Measurements from ENCODE around the gene MAGOH.

MAGOH gene

GRCh38 chr1:53241828-53242227, 3.5 kb upstream of the MAGOH start:
- Histone ChIP-seq H3K4me3 (ENCODE audit: insufficient read depth, low read depth, low read length, poor library complexity, severe bottlenecking) (no peak overlapping the region), H3K4me1 (ENCODE audit: control insufficient read depth, insufficient read depth, low read length, poor library complexity, severe bottlenecking) (peaks cover 18% of the 10 kb centered on the region), H3K36me3 (ENCODE audit: control insufficient read depth, insufficient read depth, low read length) (no peaks in the 10 kb centered on the region), H3K27ac (ENCODE audit: insufficient read depth, low read length, poor library complexity, severe bottlenecking) (no peak overlapping the region), H3K9me3 (ENCODE audit: control insufficient read depth, low read length) (no peaks in the 10 kb centered on the region), H3K27me3 (replicated peaks; ENCODE audit: control insufficient read depth, insufficient read depth, low read length, poor library complexity, severe bottlenecking) (no peaks in the 10 kb centered on the region)
- DNase-seq: no peak

GRCh38 chr1:53237638-53238037, 680 bp downstream of the MAGOH start:
- Histone ChIP-seq H3K4me3 (ENCODE audit: insufficient read depth, low read depth, low read length, poor library complexity, severe bottlenecking) (peak overlapping the region; percentile 93), H3K27me3 (replicated peaks; ENCODE audit: control insufficient read depth, insufficient read depth, low read length, poor library complexity, severe bottlenecking) (no peaks in the 10 kb centered on the region), H3K27ac (ENCODE audit: insufficient read depth, low read length, poor library complexity, severe bottlenecking) (peak overlapping the region; percentile 80), H3K36me3 (ENCODE audit: control insufficient read depth, insufficient read depth, low read length) (peaks cover 32% of the 10 kb centered on the region), H3K9me3 (ENCODE audit: control insufficient read depth, low read length) (no peaks in the 10 kb centered on the region), H3K4me1 (ENCODE audit: control insufficient read depth, insufficient read depth, low read length, poor library complexity, severe bottlenecking) (peaks cover 18% of the 10 kb centered on the region)
- no peak for DNase-seq

GRCh38 chr1:53220962-53221286, 17.4 kb downstream of the MAGOH start:
- peaks cover 11% of the 10 kb centered on the region for H3K4me1 ChIP-seq (ENCODE audit: control insufficient read depth, insufficient read depth, low read length, poor library complexity, severe bottlenecking)
- H3K27me3 ChIP-seq (replicated peaks; ENCODE audit: control insufficient read depth, insufficient read depth, low read length, poor library complexity, severe bottlenecking): no peaks in the 10 kb centered on the region
- H3K36me3 ChIP-seq (ENCODE audit: control insufficient read depth, insufficient read depth, low read length): peaks cover 16% of the 10 kb centered on the region
- H3K27ac ChIP-seq (ENCODE audit: insufficient read depth, low read length, poor library complexity, severe bottlenecking): peak overlapping the region; percentile 90
- H3K9me3 ChIP-seq (ENCODE audit: control insufficient read depth, low read length): no peaks in the 10 kb centered on the region
- peak overlapping the region; percentile 82 for H3K4me3 ChIP-seq (ENCODE audit: insufficient read depth, low read depth, low read length, poor library complexity, severe bottlenecking)
- no peak for DNase-seq

GRCh38 chr1:53220171-53220961, 18.0 kb downstream of the MAGOH start, which contains the start of gene CZIB:
CZIB (minus strand) TSS chr1:53220634; CDS start chr1:53220575, 59 bp downstream.
- Histone ChIP-seq H3K4me3 (ENCODE audit: insufficient read depth, low read depth, low read length, poor library complexity, severe bottlenecking) (peak within 1 kb of the TSS; percentile 82), H3K27me3 (replicated peaks; ENCODE audit: control insufficient read depth, insufficient read depth, low read length, poor library complexity, severe bottlenecking) (no peaks in the 10 kb centered on the region), H3K36me3 (ENCODE audit: control insufficient read depth, insufficient read depth, low read length) (peaks cover 19% of the 10 kb centered on the region), H3K4me1 (ENCODE audit: control insufficient read depth, insufficient read depth, low read length, poor library complexity, severe bottlenecking) (peaks cover 11% of the 10 kb centered on the region), H3K27ac (ENCODE audit: insufficient read depth, low read length, poor library complexity, severe bottlenecking) (peak within 1 kb of the TSS; percentile 90), H3K9me3 (ENCODE audit: control insufficient read depth, low read length) (no peaks in the 10 kb centered on the region)
- DNase-seq: peak; percentile 77 to 84 (median 82)

GRCh38 chr1:53219711-53220110, 18.6 kb downstream of the MAGOH start:
- H3K9me3 ChIP-seq (ENCODE audit: control insufficient read depth, low read length): no peaks in the 10 kb centered on the region
- DNase-seq: no peak

GRCh38 chr1:53218201-53218600, 20.1 kb downstream of the MAGOH start:
- no peak for DNase-seq
- H3K4me3 ChIP-seq (ENCODE audit: insufficient read depth, low read depth, low read length, poor library complexity, severe bottlenecking): no peak overlapping the region
- no peaks in the 10 kb centered on the region for H3K27me3 ChIP-seq (replicated peaks; ENCODE audit: control insufficient read depth, insufficient read depth, low read length, poor library complexity, severe bottlenecking)
- H3K36me3 ChIP-seq (ENCODE audit: control insufficient read depth, insufficient read depth, low read length): peaks cover 33% of the 10 kb centered on the region
- H3K4me1 ChIP-seq (ENCODE audit: control insufficient read depth, insufficient read depth, low read length, poor library complexity, severe bottlenecking): peaks cover 11% of the 10 kb centered on the region
- no peak overlapping the region for H3K27ac ChIP-seq (ENCODE audit: insufficient read depth, low read length, poor library complexity, severe bottlenecking)
- H3K9me3 ChIP-seq (ENCODE audit: control insufficient read depth, low read length): no peaks in the 10 kb centered on the region

More at GRCh38 chr1:53219711-53220110, 18.6 kb downstream of the MAGOH start:
- peaks cover 11% of the 10 kb centered on the region for H3K4me1 ChIP-seq (ENCODE audit: control insufficient read depth, insufficient read depth, low read length, poor library complexity, severe bottlenecking)
- H3K27me3 ChIP-seq (replicated peaks; ENCODE audit: control insufficient read depth, insufficient read depth, low read length, poor library complexity, severe bottlenecking): no peaks in the 10 kb centered on the region
- peak overlapping the region; percentile 90 for H3K27ac ChIP-seq (ENCODE audit: insufficient read depth, low read length, poor library complexity, severe bottlenecking)
- peak overlapping the region; percentile 82 for H3K4me3 ChIP-seq (ENCODE audit: insufficient read depth, low read depth, low read length, poor library complexity, severe bottlenecking)
- peaks cover 19% of the 10 kb centered on the region for H3K36me3 ChIP-seq (ENCODE audit: control insufficient read depth, insufficient read depth, low read length)

GRCh38 chr1:53214376-53214940, 23.9 kb downstream of the MAGOH start:
- Histone ChIP-seq H3K9me3 (ENCODE audit: control insufficient read depth, low read length) (no peaks in the 10 kb centered on the region), H3K4me1 (ENCODE audit: control insufficient read depth, insufficient read depth, low read length, poor library complexity, severe bottlenecking) (peaks cover under 1% of the 10 kb centered on the region), H3K36me3 (ENCODE audit: control insufficient read depth, insufficient read depth, low read length) (peaks cover 59% of the 10 kb centered on the region), H3K4me3 (ENCODE audit: insufficient read depth, low read depth, low read length, poor library complexity, severe bottlenecking) (no peak overlapping the region), H3K27me3 (replicated peaks; ENCODE audit: control insufficient read depth, insufficient read depth, low read length, poor library complexity, severe bottlenecking) (no peaks in the 10 kb centered on the region), H3K27ac (ENCODE audit: insufficient read depth, low read length, poor library complexity, severe bottlenecking) (no peak overlapping the region)
- DNase-seq: no peak

GRCh38 chr1:53210954-53211353, 27.4 kb downstream of the MAGOH start:
- peaks cover 3% of the 10 kb centered on the region for H3K9me3 ChIP-seq (ENCODE audit: control insufficient read depth, low read length)
- no peak overlapping the region for H3K27ac ChIP-seq (ENCODE audit: insufficient read depth, low read length, poor library complexity, severe bottlenecking)
- no peaks in the 10 kb centered on the region for H3K4me1 ChIP-seq (ENCODE audit: control insufficient read depth, insufficient read depth, low read length, poor library complexity, severe bottlenecking)
- no peak for DNase-seq
- no peak overlapping the region for H3K4me3 ChIP-seq (ENCODE audit: insufficient read depth, low read depth, low read length, poor library complexity, severe bottlenecking)
- H3K27me3 ChIP-seq (replicated peaks; ENCODE audit: control insufficient read depth, insufficient read depth, low read length, poor library complexity, severe bottlenecking): no peaks in the 10 kb centered on the region
- H3K36me3 ChIP-seq (ENCODE audit: control insufficient read depth, insufficient read depth, low read length): peaks cover 67% of the 10 kb centered on the region

GRCh38 chr1:53210352-53210751, 28.0 kb downstream of the MAGOH start:
- DNase-seq: no peak
- H3K4me1 ChIP-seq (ENCODE audit: control insufficient read depth, insufficient read depth, low read length, poor library complexity, severe bottlenecking): no peaks in the 10 kb centered on the region
- peaks cover 3% of the 10 kb centered on the region for H3K9me3 ChIP-seq (ENCODE audit: control insufficient read depth, low read length)
- H3K27ac ChIP-seq (ENCODE audit: insufficient read depth, low read length, poor library complexity, severe bottlenecking): no peak overlapping the region
- H3K4me3 ChIP-seq (ENCODE audit: insufficient read depth, low read depth, low read length, poor library complexity, severe bottlenecking): no peak overlapping the region
- peaks cover 67% of the 10 kb centered on the region for H3K36me3 ChIP-seq (ENCODE audit: control insufficient read depth, insufficient read depth, low read length)
- no peaks in the 10 kb centered on the region for H3K27me3 ChIP-seq (replicated peaks; ENCODE audit: control insufficient read depth, insufficient read depth, low read length, poor library complexity, severe bottlenecking)

- Histone ChIP-seq H3K4me3 (ENCODE audit: insufficient read depth, low read depth, low read length, poor library complexity, severe bottlenecking) (no peak overlapping the region), H3K4me1 (ENCODE audit: control insufficient read depth, insufficient read depth, low read length, poor library complexity, severe bottlenecking) (no peaks in the 10 kb centered on the region), H3K9me3 (ENCODE audit: control insufficient read depth, low read length) (peaks cover 3% of the 10 kb centered on the region), H3K36me3 (ENCODE audit: control insufficient read depth, insufficient read depth, low read length) (peaks cover 74% of the 10 kb centered on the region), H3K27ac (ENCODE audit: insufficient read depth, low read length, poor library complexity, severe bottlenecking) (no peak overlapping the region), H3K27me3 (replicated peaks; ENCODE audit: control insufficient read depth, insufficient read depth, low read length, poor library complexity, severe bottlenecking) (no peaks in the 10 kb centered on the region)
- DNase-seq: no peak
These were observed 30.6 kb downstream of the MAGOH start for GRCh38 chr1:53207726-53208125.

All from effector memory CD4-positive, alpha-beta T cell (primary cell).